Measurements from ENCODE around the gene FCMR.
"Not testable (repeated sequence)": the region's sequence is repeated elsewhere in the genome, so short reads cannot be mapped to it uniquely, and the experiment has no call there.

The FCMR gene

DNA sequence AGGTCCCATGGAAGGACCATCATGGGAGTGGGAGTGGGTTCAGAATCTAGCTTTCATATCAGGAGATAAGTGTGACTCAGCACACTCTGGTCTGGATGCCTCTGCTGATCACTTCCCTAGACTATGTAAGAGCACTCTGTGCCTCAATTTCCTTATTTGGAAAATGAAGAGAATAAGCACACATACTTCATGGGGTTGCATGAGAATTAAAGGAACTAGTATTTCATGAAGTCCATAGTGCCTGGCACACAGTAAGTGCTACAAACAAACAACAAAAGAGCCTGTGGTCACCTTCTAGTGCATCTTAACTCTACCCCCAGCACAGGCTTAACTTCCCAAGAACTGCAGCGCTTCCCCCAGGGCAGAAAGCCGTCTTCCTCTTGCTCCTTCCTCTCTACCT, 65.9 kb downstream of the FCMR start:
- TF ChIP-seq, protein P1, sequence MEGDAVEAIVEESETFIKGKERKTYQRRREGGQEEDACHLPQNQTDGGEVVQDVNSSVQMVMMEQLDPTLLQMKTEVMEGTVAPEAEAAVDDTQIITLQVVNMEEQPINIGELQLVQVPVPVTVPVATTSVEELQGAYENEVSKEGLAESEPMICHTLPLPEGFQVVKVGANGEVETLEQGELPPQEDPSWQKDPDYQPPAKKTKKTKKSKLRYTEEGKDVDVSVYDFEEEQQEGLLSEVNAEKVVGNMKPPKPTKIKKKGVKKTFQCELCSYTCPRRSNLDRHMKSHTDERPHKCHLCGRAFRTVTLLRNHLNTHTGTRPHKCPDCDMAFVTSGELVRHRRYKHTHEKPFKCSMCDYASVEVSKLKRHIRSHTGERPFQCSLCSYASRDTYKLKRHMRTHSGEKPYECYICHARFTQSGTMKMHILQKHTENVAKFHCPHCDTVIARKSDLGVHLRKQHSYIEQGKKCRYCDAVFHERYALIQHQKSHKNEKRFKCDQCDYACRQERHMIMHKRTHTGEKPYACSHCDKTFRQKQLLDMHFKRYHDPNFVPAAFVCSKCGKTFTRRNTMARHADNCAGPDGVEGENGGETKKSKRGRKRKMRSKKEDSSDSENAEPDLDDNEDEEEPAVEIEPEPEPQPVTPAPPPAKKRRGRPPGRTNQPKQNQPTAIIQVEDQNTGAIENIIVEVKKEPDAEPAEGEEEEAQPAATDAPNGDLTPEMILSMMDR (IDR thresholded peaks at IDR 0.05; ENCODE audit: borderline replicate concordance, control extremely low read depth, extremely low read depth, insufficient read depth, missing control alignments), result no peak
- in situ Hi-C loops (cut with MboI; ENCODE audit: low sequenced_read_pairs, unreplicated experiment), result no loop called here
- DNase-seq (ENCODE audit: low spot score), result no peak

DNA sequence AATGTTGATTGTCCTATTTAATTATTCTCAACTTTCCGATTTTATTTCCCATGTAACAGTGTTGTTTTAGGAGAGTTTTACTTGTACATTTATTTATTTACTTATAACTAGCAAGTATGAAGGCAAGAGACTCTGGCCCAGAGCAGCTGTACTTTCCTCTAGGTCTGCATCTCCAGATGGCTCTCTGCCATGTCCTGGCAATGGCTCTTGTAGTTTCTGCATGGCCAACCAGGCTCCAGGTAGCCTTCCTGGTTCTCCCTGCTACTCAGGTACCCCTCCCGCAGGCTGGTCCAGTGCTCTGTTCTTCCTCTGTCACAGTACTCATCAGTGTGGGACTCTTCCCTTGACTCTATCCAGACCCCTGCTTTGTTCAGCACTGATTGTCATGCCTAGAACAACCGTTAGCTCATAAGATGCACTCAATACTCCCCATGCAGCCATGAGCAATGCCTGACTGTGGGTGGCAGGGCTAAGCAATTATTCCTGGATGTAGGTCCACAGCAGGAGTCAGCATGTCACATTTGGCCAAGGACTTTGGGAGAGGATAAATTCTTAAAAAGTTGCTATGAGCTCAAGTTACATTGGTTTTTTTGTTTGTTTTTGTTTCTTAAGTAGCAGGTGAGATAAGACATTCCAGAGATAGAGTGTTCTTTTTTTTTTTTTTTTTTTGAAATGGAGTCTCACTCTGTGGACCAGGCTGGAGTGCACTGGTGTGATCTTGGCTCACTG, 67.2 kb downstream of the FCMR start:
- no peak for DNase-seq (ENCODE audit: low spot score)
- TF ChIP-seq, protein P1 (IDR thresholded peaks at IDR 0.05; ENCODE audit: borderline replicate concordance, control extremely low read depth, extremely low read depth, insufficient read depth, missing control alignments), result no peak
- in situ Hi-C loops (cut with MboI; ENCODE audit: low sequenced_read_pairs, unreplicated experiment), result no loop called here

- in situ Hi-C loops (cut with MboI; ENCODE audit: low sequenced_read_pairs, unreplicated experiment); DNase-seq (ENCODE audit: low spot score): not testable (repeated sequence)
Measured at GRCh38 chr1:206853696-206854095, 68.0 kb downstream of the FCMR start.

All from GM13976 (cell line).